Mesenchymal stem cell (in vitro differentiated cells and primary cell): ENCODE data around the gene WBP2. TPM values are rescaled to one million over a fixed set of nuclear protein-coding genes. Genes with fewer than 3 reads are reported as not detected.

Source experiments
- DNase-seq: peaks from one replicate; pipeline ENCODE4 v3.0.0-alpha.2; 2013
- H2AFZ ChIP-seq: one replicate; pipeline ENCODE4 v1.6.1; 2013; ENCODE audit warnings: low read depth, mild to moderate bottlenecking, control low read depth, inconsistent platforms, low read length, moderate library complexity
- H2AK5ac ChIP-seq: 2 replicates; pipeline ENCODE4 v1.6.1; 2013; ENCODE audit warnings: low read length, moderate library complexity, mild to moderate bottlenecking, inconsistent platforms; ENCODE audit not compliant: severe bottlenecking
- H2BK120ac ChIP-seq: one replicate; pipeline ENCODE4 v1.6.1; 2013; ENCODE audit warnings: low read depth, mild to moderate bottlenecking, inconsistent platforms, low read length, moderate library complexity
- H2BK12ac ChIP-seq, 2 experiments: one replicate each; pipeline ENCODE4 v1.6.1; 2013; ENCODE audit warnings: inconsistent platforms in 2 of 2, low read length in 2 of 2, mild to moderate bottlenecking in 2 of 2, moderate library complexity in 2 of 2, control low read depth in 1 of 2
- H2BK15ac ChIP-seq: one replicate; pipeline ENCODE4 v1.6.1; 2013; ENCODE audit warnings: mild to moderate bottlenecking, low read depth, inconsistent platforms; ENCODE audit not compliant: poor library complexity, severe bottlenecking
- H2BK5ac ChIP-seq: 2 replicates; pipeline ENCODE4 v1.6.1; 2013; ENCODE audit warnings: low read depth, mild to moderate bottlenecking, low read length, control low read depth, inconsistent platforms; ENCODE audit not compliant: poor library complexity, severe bottlenecking
- H3K14ac ChIP-seq, 2 experiments: one replicate each; pipeline ENCODE4 v1.6.1; 2013; ENCODE audit warnings: inconsistent platforms in 2 of 2, low read length in 2 of 2, control low read depth in 1 of 2, mild to moderate bottlenecking in 1 of 2, moderate library complexity in 1 of 2
- H3K18ac ChIP-seq, 2 experiments: one replicate each; pipeline ENCODE4 v1.6.1; 2013; ENCODE audit warnings: inconsistent platforms in 2 of 2, low read length in 2 of 2, control low read depth in 1 of 2, low read depth in 1 of 2, mild to moderate bottlenecking in 1 of 2
- H3K23ac ChIP-seq, 2 experiments: one replicate each; pipeline ENCODE4 v1.6.1; 2013; ENCODE audit warnings: inconsistent platforms in 2 of 2, low read length in 2 of 2, mild to moderate bottlenecking in 2 of 2, moderate library complexity in 2 of 2, control low read depth in 1 of 2
- H3K27ac ChIP-seq: 2 replicates; pipeline ENCODE4 v1.5.1; 2013; ENCODE audit warnings: mild to moderate bottlenecking, moderate library complexity, low read length, control low read depth, inconsistent platforms; ENCODE audit not compliant: poor library complexity, severe bottlenecking
- H3K27me3 ChIP-seq, 2 experiments: 2 replicates each; pipeline versions ENCODE4 v1.6.1 to v1.7.0; 2013; ENCODE audit warnings: low read length in 2 of 2, mild to moderate bottlenecking in 2 of 2, moderate library complexity in 2 of 2, control low read depth in 1 of 2, inconsistent platforms in 1 of 2; ENCODE audit not compliant: control insufficient read depth in 1 of 2, insufficient read depth in 1 of 2
- H3K36me3 ChIP-seq, 2 experiments: 2 replicates each; pipeline versions ENCODE4 v1.6.1 to v1.7.0; 2013; ENCODE audit warnings: low read length in 2 of 2, control low read depth in 1 of 2, inconsistent platforms in 1 of 2, low read depth in 1 of 2, mild to moderate bottlenecking in 1 of 2; ENCODE audit not compliant: insufficient read depth in 2 of 2, control insufficient read depth in 1 of 2
- H3K4ac ChIP-seq, 2 experiments: one replicate each; pipeline ENCODE4 v1.6.1; 2013; ENCODE audit warnings: inconsistent platforms in 2 of 2, low read length in 2 of 2, mild to moderate bottlenecking in 2 of 2, moderate library complexity in 2 of 2, control low read depth in 1 of 2, low read depth in 1 of 2
- H3K4me1 ChIP-seq: 2 replicates; pipeline ENCODE4 v1.6.1; 2013; ENCODE audit warnings: low read depth, low read length, control low read depth; ENCODE audit not compliant: control insufficient read depth, insufficient read depth
- H3K4me2 ChIP-seq: 2 replicates; pipeline ENCODE4 v1.6.1; 2013; ENCODE audit warnings: low read length, mild to moderate bottlenecking, inconsistent platforms; ENCODE audit not compliant: poor library complexity, severe bottlenecking
- H3K4me3 ChIP-seq, 2 experiments: 2 replicates each; pipeline versions ENCODE4 v1.5.1 to v1.7.0; 2013; ENCODE audit warnings: low read length in 2 of 2, mild to moderate bottlenecking in 2 of 2, control low read depth in 1 of 2, low read depth in 1 of 2; ENCODE audit not compliant: insufficient read depth in 1 of 2
- H3K79me1 ChIP-seq: replicated peaks from 2 replicates; pipeline ENCODE4 v1.6.1; 2013; ENCODE audit warnings: mild to moderate bottlenecking, control low read depth, low read length, inconsistent platforms; ENCODE audit not compliant: poor library complexity, severe bottlenecking
- H3K9ac ChIP-seq: 2 replicates; pipeline ENCODE4 v1.7.0; 2013; ENCODE audit warnings: mild to moderate bottlenecking, low read length, moderate library complexity
- H3K9me3 ChIP-seq: 2 replicates; pipeline ENCODE4 v1.7.0; 2013; ENCODE audit warnings: mild to moderate bottlenecking, low read length; ENCODE audit not compliant: control insufficient read depth
- H4K8ac ChIP-seq: one replicate; pipeline ENCODE4 v1.6.1; 2013; ENCODE audit warnings: inconsistent platforms, mild to moderate bottlenecking, low read length, moderate library complexity
- H4K91ac ChIP-seq: one replicate; pipeline ENCODE4 v1.6.1; 2013; ENCODE audit warnings: mild to moderate bottlenecking, low read length, inconsistent platforms
- WGBS: methylation state at CpG from one replicate; pipeline ENCODE4 v1.1.7; 2013; ENCODE audit warnings: mixed read lengths; 5-methylcytosine and 5-hydroxymethylcytosine counted together
- polyA plus RNA-seq, 2 experiments: library from polyadenylated mRNA; stranded (reverse); fragments of 200-250 nt; gene quantifications; one replicate each; pipeline ENCODE4 v1.2.3, GENCODE V29; 2013

Gene WBP2
- polyA plus RNA-seq (2013, experiment 1 of 2) = 173 TPM
- polyA plus RNA-seq (2013, experiment 2 of 2) = 171 TPM

DNA sequence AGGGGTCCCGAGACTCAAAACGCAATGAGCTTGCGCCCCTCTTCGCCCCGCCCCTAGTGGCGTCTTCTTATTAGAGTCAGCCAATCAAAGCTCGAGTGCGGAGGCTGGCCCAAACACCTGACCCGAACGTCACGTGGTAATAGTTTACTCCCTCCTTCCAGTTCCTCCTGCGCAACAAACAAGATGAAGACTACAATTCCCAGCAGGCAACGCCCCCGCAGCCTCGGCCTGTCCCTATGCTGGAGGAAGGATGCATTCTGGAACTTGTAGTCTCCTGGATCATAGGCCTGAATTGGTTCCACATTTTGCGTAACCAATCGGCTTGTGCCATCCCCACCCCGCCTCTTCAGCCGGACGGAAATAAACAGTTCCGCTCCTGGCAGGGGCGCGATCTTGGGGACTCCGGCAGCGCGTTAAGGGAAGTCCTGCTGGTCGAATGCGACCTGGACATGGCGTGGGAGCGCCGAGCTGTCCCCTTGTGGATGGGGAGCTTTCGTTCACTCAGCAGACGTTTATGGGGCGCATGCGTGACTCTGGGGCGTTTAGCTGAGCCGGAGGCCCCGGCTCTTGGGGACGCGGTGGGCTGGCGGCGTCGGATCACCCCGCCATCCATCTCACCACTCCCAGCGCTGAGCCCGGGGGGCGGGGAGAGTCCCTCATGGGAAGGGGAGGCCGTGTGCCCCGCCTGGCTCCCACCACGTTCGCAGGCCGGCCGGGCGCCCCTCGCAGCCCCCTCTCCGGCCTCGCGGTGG, at the start of gene WBP2:
TSS of gene WBP2 (minus strand) at position 26 of the 752 bp plus-strand sequence. CDS start 38 bp downstream, outside the sequence.
- H2BK12ac ChIP-seq = peak within 1 kb of the TSS in 1 of 2 experiments; percentile 82
- peak; percentile 100 for DNase-seq
- peak within 1 kb of the TSS; percentile 83 for H4K8ac ChIP-seq
- H2BK15ac ChIP-seq = peak within 1 kb of the TSS; percentile 34
- peak within 1 kb of the TSS; percentile 89 for H3K4me2 ChIP-seq
- peak within 1 kb of the TSS in 1 of 2 experiments; percentile 44 for H3K14ac ChIP-seq
- H3K27me3 ChIP-seq = no peaks in the 10 kb centered on the region
- H3K18ac ChIP-seq = peak within 1 kb of the TSS; percentile 80 to 95
- peak within 1 kb of the TSS; percentile 44 for H4K91ac ChIP-seq
- under 1% methylated on average over 56 of the region's 58 CpGs for WGBS
- peaks cover 3% of the 10 kb centered on the region for H3K79me1 ChIP-seq
- H2BK5ac ChIP-seq = peak within 1 kb of the TSS; percentile 85
- H3K4me1 ChIP-seq = peaks cover 9% of the 10 kb centered on the region
- peak within 1 kb of the TSS in 1 of 2 experiments; percentile 23 for H3K23ac ChIP-seq
- H2AK5ac ChIP-seq = peak within 1 kb of the TSS; percentile 28
- peaks cover 11 to 20% of the 10 kb centered on the region in 2 experiments for H3K36me3 ChIP-seq
- peak within 1 kb of the TSS; percentile 94 for H3K9ac ChIP-seq
- H3K27ac ChIP-seq = peak within 1 kb of the TSS; percentile 87
- H3K9me3 ChIP-seq = no peaks in the 10 kb centered on the region
- peak within 1 kb of the TSS; percentile 60 for H2AFZ ChIP-seq
- H2BK120ac ChIP-seq = peak within 1 kb of the TSS; percentile 93
- peak within 1 kb of the TSS; percentile 77 to 85 for H3K4ac ChIP-seq
- H3K4me3 ChIP-seq = peak within 1 kb of the TSS; percentile 76 to 90

DNA sequence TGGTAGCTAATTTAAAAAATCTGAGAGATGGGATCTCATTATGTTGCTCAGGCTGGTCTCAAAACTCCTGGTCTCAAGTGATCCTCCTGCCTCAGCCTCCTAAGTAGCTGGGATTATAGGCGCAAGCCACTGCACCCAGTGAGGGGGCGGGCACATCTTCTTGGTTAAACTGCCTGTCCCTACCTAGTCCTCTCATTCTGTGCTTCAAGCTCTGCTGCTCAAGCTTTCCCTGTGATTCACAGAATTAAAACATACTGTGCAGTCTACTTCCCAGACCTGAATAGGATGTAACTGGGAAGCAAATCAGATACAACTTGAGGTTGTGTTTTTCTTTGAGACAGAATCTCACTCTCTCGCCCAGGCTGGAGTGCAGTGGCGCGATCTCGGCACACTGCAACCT, 47.3 kb upstream of the WBP2 start:
- Histone ChIP-seq H4K8ac (no peak overlapping the region), H2BK120ac (no peak overlapping the region), H4K91ac (no peak overlapping the region), H3K14ac (no peak overlapping the region), H2AK5ac (no peak overlapping the region), H3K18ac (no peak overlapping the region), H2BK5ac (no peak overlapping the region), H2BK12ac (no peak overlapping the region), H2AFZ (no peak overlapping the region), H3K4me3 (no peak overlapping the region), H3K79me1 (peaks cover 25% of the 10 kb centered on the region), H3K27ac (no peak overlapping the region), H3K4me1 (peaks cover 19% of the 10 kb centered on the region), H3K4me2 (no peak overlapping the region), H3K4ac (no peak overlapping the region), H3K27me3 (no peaks in the 10 kb centered on the region), H3K9ac (no peak overlapping the region), H3K36me3 (peaks cover 47% of the 10 kb centered on the region in 2 experiments), H3K9me3 (no peaks in the 10 kb centered on the region), H3K23ac (no peak overlapping the region), H2BK15ac (no peak overlapping the region)
- no peak for DNase-seq
- 97% methylated on average over 6 of the region's 6 CpGs for WGBS

DNA sequence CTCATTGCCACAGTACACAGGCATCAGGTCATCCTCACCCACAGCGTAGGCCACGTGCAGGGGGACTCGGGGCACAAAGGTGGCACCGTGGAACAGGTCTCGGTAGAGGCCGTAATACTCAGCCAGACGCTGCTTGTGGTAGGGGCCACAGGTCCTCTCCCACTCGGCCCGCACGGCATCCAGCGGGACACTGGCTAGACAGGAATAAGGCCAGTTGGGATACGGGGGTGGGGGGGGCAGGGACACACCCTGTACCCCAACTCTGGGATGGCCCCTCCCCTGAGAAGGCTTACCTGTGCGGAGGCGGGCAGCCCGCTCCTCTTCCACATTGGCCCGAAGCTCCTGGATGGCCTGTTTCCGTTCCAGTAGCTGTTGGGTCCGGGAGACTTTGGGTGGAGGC, 46.6 kb upstream of the WBP2 start:
- Histone ChIP-seq H2AFZ (no peak overlapping the region), H2BK5ac (no peak overlapping the region), H2AK5ac (no peak overlapping the region), H3K9ac (no peak overlapping the region), H2BK15ac (no peak overlapping the region), H3K27me3 (no peaks in the 10 kb centered on the region), H3K4ac (no peak overlapping the region), H4K91ac (no peak overlapping the region), H3K4me2 (no peak overlapping the region), H3K36me3 (peaks cover 47 to 49% of the 10 kb centered on the region in 2 experiments), H2BK12ac (no peak overlapping the region), H3K23ac (no peak overlapping the region), H3K79me1 (peaks cover 25% of the 10 kb centered on the region), H3K4me1 (peaks cover 21% of the 10 kb centered on the region), H3K4me3 (no peak overlapping the region), H3K14ac (no peak overlapping the region), H4K8ac (no peak overlapping the region), H3K27ac (no peak overlapping the region), H2BK120ac (no peak overlapping the region), H3K9me3 (no peaks in the 10 kb centered on the region), H3K18ac (no peak overlapping the region)
- 98% methylated on average over 15 of the region's 18 CpGs for WGBS
- no peak for DNase-seq

- Histone ChIP-seq H2BK12ac (no peak overlapping the region), H2BK120ac (no peak overlapping the region), H2AK5ac (no peak overlapping the region), H2BK5ac (no peak overlapping the region), H3K23ac (no peak overlapping the region), H3K18ac (no peak overlapping the region), H3K4me2 (no peak overlapping the region), H4K8ac (no peak overlapping the region), H3K9ac (no peak overlapping the region), H3K9me3 (no peaks in the 10 kb centered on the region), H3K27me3 (no peaks in the 10 kb centered on the region), H3K4ac (no peak overlapping the region), H3K14ac (no peak overlapping the region), H2AFZ (no peak overlapping the region), H3K27ac (no peak overlapping the region), H3K36me3 (peaks cover 47 to 49% of the 10 kb centered on the region in 2 experiments), H3K4me1 (peaks cover 21% of the 10 kb centered on the region), H3K79me1 (peaks cover 25% of the 10 kb centered on the region), H2BK15ac (no peak overlapping the region), H3K4me3 (no peak overlapping the region), H4K91ac (no peak overlapping the region)
- DNase-seq = no peak
- WGBS = 94% methylated on average over 13 of the region's 13 CpGs
Measured at GRCh38 chr17:75900691-75901533, 45.8 kb upstream of the WBP2 start.
